ENCODE measurements around the gene ARAP2. TPM values are rescaled to one million over a fixed set of nuclear protein-coding genes. Genes with fewer than 3 reads are reported as not detected.

Gene ARAP2
- total and polyA plus RNA-seq, 2 donors (not counting 3 experiments of a cell fraction or from before 2014, with no cell fraction given): not detected

- Histone ChIP-seq H3K27me3 (ENCODE audit: control insufficient read depth in 2 of 2, insufficient read depth in 2 of 2, low read length in 2 of 2) (no peaks in the 10 kb centered on the region), H4K20me1 (replicated peaks; ENCODE audit: control insufficient read depth, extremely low read depth, insufficient read depth, low read length) (no peaks in the 10 kb centered on the region), H3K79me2 (ENCODE audit: control insufficient read depth, insufficient read depth, low read length) (no peaks in the 10 kb centered on the region), H2AFZ (ENCODE audit: low read depth, low read length) (no peak overlapping the region), H3K4me1 (ENCODE audit: control insufficient read depth, extremely low read depth, insufficient read depth, low read length) (no peaks in the 10 kb centered on the region), H3K4me2 (ENCODE audit: insufficient read depth, low read length) (no peak overlapping the region), H3K9me3 (replicated peaks; ENCODE audit: control insufficient read depth, insufficient read depth, low read length) (no peaks in the 10 kb centered on the region), H3K9ac (replicated peaks; ENCODE audit: extremely low read depth, insufficient read depth, low read length) (no peak overlapping the region), H3K36me3 (ENCODE audit: control insufficient read depth in 2 of 2, extremely low read depth in 1 of 2, insufficient read depth in 2 of 2, low read length in 2 of 2) (no peaks in the 10 kb centered on the region), H3K27ac (ENCODE audit: insufficient read depth, low read depth, low read length) (no peak overlapping the region), H3K9me1 (replicated peaks; ENCODE audit: control insufficient read depth, extremely low read depth, insufficient read depth, low read length) (no peaks in the 10 kb centered on the region), H3K4me3 (replicated peaks in 1 of 3; ENCODE audit: insufficient read depth in 1 of 3, low read depth in 1 of 3, low read length in 3 of 3) (no peak overlapping the region)
- no peak for FAIRE-seq
- ChIA-PET CTCF (no interaction called here), POLR2A (no interaction called here)
- intact Hi-C loops (cut with micrococcal nuclease) (no loop called here), dilution Hi-C loops (cut with MboI; ENCODE audit: extremely low pct_ligation_motif_present, low sequenced_read_pairs) (no loop called here)
- TF ChIP-seq, protein P1, sequence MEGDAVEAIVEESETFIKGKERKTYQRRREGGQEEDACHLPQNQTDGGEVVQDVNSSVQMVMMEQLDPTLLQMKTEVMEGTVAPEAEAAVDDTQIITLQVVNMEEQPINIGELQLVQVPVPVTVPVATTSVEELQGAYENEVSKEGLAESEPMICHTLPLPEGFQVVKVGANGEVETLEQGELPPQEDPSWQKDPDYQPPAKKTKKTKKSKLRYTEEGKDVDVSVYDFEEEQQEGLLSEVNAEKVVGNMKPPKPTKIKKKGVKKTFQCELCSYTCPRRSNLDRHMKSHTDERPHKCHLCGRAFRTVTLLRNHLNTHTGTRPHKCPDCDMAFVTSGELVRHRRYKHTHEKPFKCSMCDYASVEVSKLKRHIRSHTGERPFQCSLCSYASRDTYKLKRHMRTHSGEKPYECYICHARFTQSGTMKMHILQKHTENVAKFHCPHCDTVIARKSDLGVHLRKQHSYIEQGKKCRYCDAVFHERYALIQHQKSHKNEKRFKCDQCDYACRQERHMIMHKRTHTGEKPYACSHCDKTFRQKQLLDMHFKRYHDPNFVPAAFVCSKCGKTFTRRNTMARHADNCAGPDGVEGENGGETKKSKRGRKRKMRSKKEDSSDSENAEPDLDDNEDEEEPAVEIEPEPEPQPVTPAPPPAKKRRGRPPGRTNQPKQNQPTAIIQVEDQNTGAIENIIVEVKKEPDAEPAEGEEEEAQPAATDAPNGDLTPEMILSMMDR (IDR thresholded peaks at IDR 0.05; ENCODE audit: extremely low read depth in 1 of 2, insufficient read depth in 1 of 2, low read depth in 1 of 2, low read length in 2 of 2): no peak
- TF ChIP-seq POLR2A (IDR thresholded peaks at IDR 0.05; ENCODE audit: low read depth, low read length): no peak
- TF ChIP-seq MYC (IDR thresholded peaks at IDR 0.05; ENCODE audit: low read depth, low read length): no peak
- no peak for TF ChIP-seq GATA2 (IDR thresholded peaks at IDR 0.05; ENCODE audit: insufficient read depth, insufficient read length, low read depth, low read length)
- TF ChIP-seq JUN (IDR thresholded peaks at IDR 0.05; ENCODE audit: borderline replicate concordance, insufficient read depth, insufficient read length, low read depth): no peak
- no peak for TF ChIP-seq POLR2AphosphoS5 (IDR thresholded peaks at IDR 0.05; ENCODE audit: insufficient read depth, low read depth, low read length)
- no peak for TF ChIP-seq MAX (IDR thresholded peaks at IDR 0.05; ENCODE audit: insufficient read depth, insufficient read length)
- no peak for TF ChIP-seq EZH2 (IDR thresholded peaks at IDR 0.05; ENCODE audit: borderline replicate concordance, low read depth, low read length, severe bottlenecking)
- no peak for TF ChIP-seq FOS (IDR thresholded peaks at IDR 0.05; ENCODE audit: borderline replicate concordance, insufficient read depth, low read length)
- no peak for DNase-seq (ENCODE audit: low read depth, low spot score)
- no TSS peak for BruUV-seq (replicated peaks)
Observed at GRCh38 chr4:36277533-36277932, 33.2 kb upstream of the ARAP2 start.

Data from endothelial cell of umbilical vein (primary cell).